Measurements from ENCODE around the gene SLC28A1. TPM values are rescaled to one million over a fixed set of nuclear protein-coding genes. Genes with fewer than 3 reads are reported as not detected.
"Not testable (repeated sequence)": the region's sequence is repeated elsewhere in the genome, so short reads cannot be mapped to it uniquely, and the experiment has no call there.

Gene SLC28A1
- total RNA-seq, 2 experiments from 2014 or later = not detected

DNA sequence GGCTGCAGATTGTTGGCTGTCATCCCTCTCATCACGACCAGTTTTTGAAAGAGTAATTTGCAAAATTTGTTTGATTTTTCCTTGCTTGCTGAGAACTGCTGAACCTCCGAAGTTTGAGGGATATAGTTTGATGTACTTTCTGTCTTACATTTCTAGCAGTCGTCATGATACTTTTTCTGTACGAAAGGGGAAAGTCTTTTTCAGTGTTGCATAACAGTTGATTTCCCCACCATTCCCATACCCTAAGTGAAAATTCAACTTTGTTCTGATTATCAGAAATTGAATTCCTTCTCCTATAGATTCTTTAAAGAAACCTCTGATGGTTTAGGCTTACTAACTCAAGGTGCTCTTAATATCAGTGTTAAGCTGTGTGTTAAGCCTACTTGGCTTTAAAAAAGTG lies 98.8 kb downstream of the SLC28A1 start:
- Histone ChIP-seq H3K4me3 (ENCODE audit: low read depth, low read length, poor library complexity, severe bottlenecking) (peak overlapping the region; percentile 73), H2AFZ (ENCODE audit: low read length) (no peak overlapping the region), H3K36me3 (ENCODE audit: insufficient read depth, low read length) (no peaks in the 10 kb centered on the region), H3K79me2 (ENCODE audit: insufficient read depth, low read depth, low read length) (peaks cover 24% of the 10 kb centered on the region), H4K20me1 (ENCODE audit: insufficient read depth, low read length) (0 out of 2 replicates have a peak, but pooled peaks cover 4% of the 10 kb centered on the region), H3K9me2 (ENCODE audit: insufficient read depth, low read length) (no peaks in the 10 kb centered on the region), H3K4me2 (ENCODE audit: low read length) (peak overlapping the region; percentile 90), H3K9me3 (ENCODE audit: low read length) (no peaks in the 10 kb centered on the region), H3K4me1 (ENCODE audit: insufficient read depth, low read length, poor library complexity, severe bottlenecking) (peaks cover 52% of the 10 kb centered on the region), H3K27ac (ENCODE audit: low read depth, low read length, poor library complexity, severe bottlenecking) (no peak overlapping the region)
- BruUV-seq (replicated peaks) = TSS peak; percentile 41
- intact Hi-C loops (cut with micrococcal nuclease; ENCODE audit: unreplicated experiment) = loop anchor here (1.0 kb wide), 1 partner anchor 61 kb away; no protein-coding TSS in a partner anchor
- ChIA-PET POLR2A (interaction anchor here (0.5 to 0.8 kb wide), 2 partner anchors 23 to 189 kb away, joined by 3 to 4 read pairs; no protein-coding TSS in a partner anchor), CTCF (ENCODE audit: unreplicated experiment) (no interaction called here)
- TF ChIP-seq, protein P1, sequence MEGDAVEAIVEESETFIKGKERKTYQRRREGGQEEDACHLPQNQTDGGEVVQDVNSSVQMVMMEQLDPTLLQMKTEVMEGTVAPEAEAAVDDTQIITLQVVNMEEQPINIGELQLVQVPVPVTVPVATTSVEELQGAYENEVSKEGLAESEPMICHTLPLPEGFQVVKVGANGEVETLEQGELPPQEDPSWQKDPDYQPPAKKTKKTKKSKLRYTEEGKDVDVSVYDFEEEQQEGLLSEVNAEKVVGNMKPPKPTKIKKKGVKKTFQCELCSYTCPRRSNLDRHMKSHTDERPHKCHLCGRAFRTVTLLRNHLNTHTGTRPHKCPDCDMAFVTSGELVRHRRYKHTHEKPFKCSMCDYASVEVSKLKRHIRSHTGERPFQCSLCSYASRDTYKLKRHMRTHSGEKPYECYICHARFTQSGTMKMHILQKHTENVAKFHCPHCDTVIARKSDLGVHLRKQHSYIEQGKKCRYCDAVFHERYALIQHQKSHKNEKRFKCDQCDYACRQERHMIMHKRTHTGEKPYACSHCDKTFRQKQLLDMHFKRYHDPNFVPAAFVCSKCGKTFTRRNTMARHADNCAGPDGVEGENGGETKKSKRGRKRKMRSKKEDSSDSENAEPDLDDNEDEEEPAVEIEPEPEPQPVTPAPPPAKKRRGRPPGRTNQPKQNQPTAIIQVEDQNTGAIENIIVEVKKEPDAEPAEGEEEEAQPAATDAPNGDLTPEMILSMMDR (conservative IDR thresholded peaks at IDR 0.05; ENCODE audit: low read length) = no peak
- no peak for TF ChIP-seq EZH2phosphoT487 (IDR thresholded peaks at IDR 0.05; ENCODE audit: borderline replicate concordance, low read depth, low read length)
- no peak for DNase-seq (ENCODE audit: low spot score)

DNA sequence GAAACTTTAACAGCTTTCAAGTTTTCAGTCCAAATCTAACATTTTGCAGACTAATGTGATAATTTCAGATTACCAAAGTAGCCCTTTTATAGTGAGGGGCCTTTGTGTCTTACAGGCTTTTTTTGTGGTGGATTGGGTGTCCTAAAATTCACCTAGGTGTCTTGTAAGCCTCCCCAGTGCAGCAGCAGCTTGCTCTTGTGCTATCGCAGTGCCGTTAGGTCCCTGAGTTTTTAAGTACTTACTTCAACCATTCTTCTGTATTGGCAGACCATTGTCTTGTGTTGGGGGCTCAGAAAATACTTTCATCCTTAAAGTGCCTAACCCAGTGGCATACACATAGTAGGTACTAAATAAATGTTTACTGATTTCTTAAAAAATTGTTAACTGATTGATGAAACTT lies 99.2 kb downstream of the SLC28A1 start:
- Histone ChIP-seq H3K79me2 (ENCODE audit: insufficient read depth, low read depth, low read length) (peaks cover 28% of the 10 kb centered on the region), H3K9me3 (ENCODE audit: low read length) (no peaks in the 10 kb centered on the region), H3K9me2 (ENCODE audit: insufficient read depth, low read length) (no peaks in the 10 kb centered on the region), H4K20me1 (ENCODE audit: insufficient read depth, low read length) (0 out of 2 replicates have a peak, but pooled peaks cover 4% of the 10 kb centered on the region), H3K4me2 (ENCODE audit: low read length) (peak overlapping the region; percentile 90), H2AFZ (ENCODE audit: low read length) (no peak overlapping the region), H3K36me3 (ENCODE audit: insufficient read depth, low read length) (no peaks in the 10 kb centered on the region), H3K4me3 (ENCODE audit: low read depth, low read length, poor library complexity, severe bottlenecking) (peak overlapping the region; percentile 73), H3K27ac (ENCODE audit: low read depth, low read length, poor library complexity, severe bottlenecking) (no peak overlapping the region), H3K4me1 (ENCODE audit: insufficient read depth, low read length, poor library complexity, severe bottlenecking) (peaks cover 55% of the 10 kb centered on the region)
- ChIA-PET POLR2A (interaction anchor here (0.5 kb wide), 1 partner anchor 188 kb away, joined by 3 read pairs; no protein-coding TSS in a partner anchor), CTCF (ENCODE audit: unreplicated experiment) (no interaction called here)
- no peak for DNase-seq (ENCODE audit: low spot score)
- TF ChIP-seq, protein P1 (conservative IDR thresholded peaks at IDR 0.05; ENCODE audit: low read length) = no peak
- no peak for TF ChIP-seq EZH2phosphoT487 (IDR thresholded peaks at IDR 0.05; ENCODE audit: borderline replicate concordance, low read depth, low read length)
- BruUV-seq (replicated peaks) = no TSS peak
- intact Hi-C loops (cut with micrococcal nuclease; ENCODE audit: unreplicated experiment) = loop anchor here (1.0 kb wide), 1 partner anchor 61 kb away; no protein-coding TSS in a partner anchor

DNA sequence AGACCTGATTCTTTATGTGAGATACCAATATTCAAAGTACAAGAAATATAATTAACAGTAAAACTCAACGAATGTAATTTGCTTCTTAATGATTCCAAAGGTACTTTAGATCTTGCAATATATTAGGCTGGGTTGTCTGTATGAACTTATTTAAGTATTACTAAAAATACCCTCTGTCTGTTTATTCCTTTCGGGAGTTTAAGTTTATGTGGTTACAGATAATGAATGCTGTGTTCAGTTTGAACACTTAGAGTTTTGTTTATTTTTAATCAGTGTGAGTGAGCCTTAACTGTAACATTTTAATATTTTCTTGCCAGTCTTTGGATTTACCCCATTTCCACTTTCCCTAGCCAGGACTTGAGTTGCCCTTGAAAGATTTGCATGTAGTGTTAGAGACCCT lies 100.7 kb downstream of the SLC28A1 start:
- no peaks in the 10 kb centered on the region for H3K36me3 ChIP-seq (ENCODE audit: insufficient read depth, low read length)
- H3K4me3 ChIP-seq (ENCODE audit: low read depth, low read length, poor library complexity, severe bottlenecking) = no peak overlapping the region
- 0 out of 2 replicates have a peak, but pooled peaks cover 4% of the 10 kb centered on the region for H4K20me1 ChIP-seq (ENCODE audit: insufficient read depth, low read length)
- ChIA-PET POLR2A (no interaction called here), CTCF (ENCODE audit: unreplicated experiment) (no interaction called here)
- no peak overlapping the region for H3K27ac ChIP-seq (ENCODE audit: low read depth, low read length, poor library complexity, severe bottlenecking)
- TF ChIP-seq, protein P1 (conservative IDR thresholded peaks at IDR 0.05; ENCODE audit: low read length) = no peak
- no peak for TF ChIP-seq EZH2phosphoT487 (IDR thresholded peaks at IDR 0.05; ENCODE audit: borderline replicate concordance, low read depth, low read length)
- H3K9me2 ChIP-seq (ENCODE audit: insufficient read depth, low read length) = no peaks in the 10 kb centered on the region
- no peaks in the 10 kb centered on the region for H3K9me3 ChIP-seq (ENCODE audit: low read length)
- no peak for DNase-seq (ENCODE audit: low spot score)
- H2AFZ ChIP-seq (ENCODE audit: low read length) = no peak overlapping the region
- no TSS peak for BruUV-seq (replicated peaks)
- intact Hi-C loops (cut with micrococcal nuclease; ENCODE audit: unreplicated experiment) = no loop called here
- peaks cover 40% of the 10 kb centered on the region for H3K79me2 ChIP-seq (ENCODE audit: insufficient read depth, low read depth, low read length)
- peaks cover 53% of the 10 kb centered on the region for H3K4me1 ChIP-seq (ENCODE audit: insufficient read depth, low read length, poor library complexity, severe bottlenecking)
- no peak overlapping the region for H3K4me2 ChIP-seq (ENCODE audit: low read length)

DNA sequence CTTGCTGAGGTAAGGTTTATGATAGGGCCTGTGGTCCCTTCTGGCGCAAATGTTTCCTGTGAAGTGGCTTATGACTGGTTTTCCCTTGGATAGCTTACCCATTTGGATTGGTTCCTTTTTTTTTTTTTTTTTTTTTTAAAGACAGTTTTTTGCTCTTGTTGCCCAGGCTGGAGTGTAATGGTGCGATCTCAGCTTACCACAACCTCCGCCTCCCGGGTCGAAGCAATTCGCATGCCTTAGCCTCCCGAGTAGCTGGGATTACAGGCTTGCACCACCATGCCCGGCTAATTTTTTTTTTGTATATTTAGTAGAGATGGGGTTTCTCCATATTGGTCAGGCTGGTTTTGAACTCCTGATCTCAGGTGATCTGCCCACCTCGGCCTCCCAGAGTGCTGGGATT lies 102.9 kb downstream of the SLC28A1 start:
- intact Hi-C loops (cut with micrococcal nuclease; ENCODE audit: unreplicated experiment); CTCF ChIA-PET (ENCODE audit: unreplicated experiment); H3K36me3 ChIP-seq (ENCODE audit: insufficient read depth, low read length); H3K9me2 ChIP-seq (ENCODE audit: insufficient read depth, low read length); DNase-seq (ENCODE audit: low spot score); H3K4me3 ChIP-seq (ENCODE audit: low read depth, low read length, poor library complexity, severe bottlenecking); H3K9me3 ChIP-seq (ENCODE audit: low read length); H4K20me1 ChIP-seq (ENCODE audit: insufficient read depth, low read length); H3K27ac ChIP-seq (ENCODE audit: low read depth, low read length, poor library complexity, severe bottlenecking); BruUV-seq (replicated peaks); H3K4me2 ChIP-seq (ENCODE audit: low read length); H2AFZ ChIP-seq (ENCODE audit: low read length): not testable (repeated sequence)
- Histone ChIP-seq H3K4me1 (ENCODE audit: insufficient read depth, low read length, poor library complexity, severe bottlenecking) (peaks cover 63% of the 10 kb centered on the region), H3K79me2 (ENCODE audit: insufficient read depth, low read depth, low read length) (peaks cover 59% of the 10 kb centered on the region)
- POLR2A ChIA-PET = interaction anchor here (0.7 to 2.0 kb wide), 2 partner anchors 13 to 213 kb away, joined by 3 to 5 read pairs; no protein-coding TSS in a partner anchor

Data from OCI-LY7 (cell line).